HG03066 (cell line): Measurements from ENCODE around the gene LPAR3.

Experiments
- ATAC-seq: cut with Tn5 transposase; IDR thresholded peaks from one replicate; pipeline ENCODE4 v1.9.1; 2021; ENCODE audit warnings: low read depth; ENCODE audit not compliant: unreplicated experiment

Gene LPAR3

GRCh38 chr1:84859866-84860265, 33.1 kb downstream of the LPAR3 start:
- ATAC-seq = no peak

GRCh38 chr1:84857906-84858305, 35.1 kb downstream of the LPAR3 start:
- no peak for ATAC-seq

- ATAC-seq = no peak
Observed at GRCh38 chr1:84856726-84857270, 36.2 kb downstream of the LPAR3 start.

- no peak for ATAC-seq
Observed at GRCh38 chr1:84855691-84856630, 37.0 kb downstream of the LPAR3 start.

- no peak for ATAC-seq
Observed at GRCh38 chr1:84855168-84855567, 37.8 kb downstream of the LPAR3 start.

- ATAC-seq = peak; percentile 95
Observed at GRCh38 chr1:84853741-84854721, 39.0 kb downstream of the LPAR3 start.

GRCh38 chr1:84851839-84852238, 41.2 kb downstream of the LPAR3 start:
- no peak for ATAC-seq

- ATAC-seq = no peak
Observed at GRCh38 chr1:84849357-84849975, 43.5 kb downstream of the LPAR3 start.

- no peak for ATAC-seq
Observed at GRCh38 chr1:84847253-84848250, 45.5 kb downstream of the LPAR3 start.

GRCh38 chr1:84846387-84846786, 46.6 kb downstream of the LPAR3 start:
- ATAC-seq = no peak

- no peak for ATAC-seq
Observed at GRCh38 chr1:84845357-84845756, 47.6 kb downstream of the LPAR3 start.

- ATAC-seq = no peak
Observed at GRCh38 chr1:84844094-84844493, 48.9 kb downstream of the LPAR3 start.

- no peak for ATAC-seq
Observed at GRCh38 chr1:84842748-84843231, 50.2 kb downstream of the LPAR3 start.

- ATAC-seq = no peak
Observed at GRCh38 chr1:84841971-84842370, 51.0 kb downstream of the LPAR3 start.

GRCh38 chr1:84840346-84840745, 52.7 kb downstream of the LPAR3 start:
- no peak for ATAC-seq

- ATAC-seq = no peak
Observed at GRCh38 chr1:84839544-84839943, 53.5 kb downstream of the LPAR3 start.

GRCh38 chr1:84836145-84836544, 56.9 kb downstream of the LPAR3 start:
- no peak for ATAC-seq

- no peak for ATAC-seq
Observed at GRCh38 chr1:84835169-84835568, 57.8 kb downstream of the LPAR3 start.

- ATAC-seq = no peak
Observed at GRCh38 chr1:84834419-84835064, 58.5 kb downstream of the LPAR3 start.
